ENCODE data around the gene TRIM9.

Gene TRIM9

GRCh38 chr14:50937800-50938199 lies 157.1 kb downstream of the TRIM9 start:
- Histone ChIP-seq H3K27ac (ENCODE audit: low read depth, low read length) (no peak overlapping the region), H3K9me3 (ENCODE audit: low read length) (no peaks in the 10 kb centered on the region), H3K4me1 (ENCODE audit: insufficient read depth, low read length) (no peaks in the 10 kb centered on the region), H3K9ac (ENCODE audit: low read length) (no peak overlapping the region), H3K36me3 (ENCODE audit: insufficient read depth, low read length) (peaks cover 3% of the 10 kb centered on the region), H3K27me3 (ENCODE audit: control insufficient read depth in 1 of 2, insufficient read depth in 2 of 2, low read length in 2 of 2) (no peaks in the 10 kb centered on the region), H3K4me3 (ENCODE audit: low read depth in 1 of 2, low read length in 2 of 2) (no peak overlapping the region)

GRCh38 chr14:50937325-50937724 lies 157.6 kb downstream of the TRIM9 start:
- Histone ChIP-seq H3K27ac (ENCODE audit: low read depth, low read length) (no peak overlapping the region), H3K4me3 (ENCODE audit: low read depth in 1 of 2, low read length in 2 of 2) (no peak overlapping the region), H3K27me3 (ENCODE audit: control insufficient read depth in 1 of 2, insufficient read depth in 2 of 2, low read length in 2 of 2) (no peaks in the 10 kb centered on the region), H3K36me3 (ENCODE audit: insufficient read depth, low read length) (peaks cover 3% of the 10 kb centered on the region), H3K4me1 (ENCODE audit: insufficient read depth, low read length) (no peaks in the 10 kb centered on the region), H3K9me3 (ENCODE audit: low read length) (no peaks in the 10 kb centered on the region), H3K9ac (ENCODE audit: low read length) (no peak overlapping the region)

GRCh38 chr14:50936882-50937281 lies 158.0 kb downstream of the TRIM9 start:
- Histone ChIP-seq H3K9me3 (ENCODE audit: low read length) (no peaks in the 10 kb centered on the region), H3K36me3 (ENCODE audit: insufficient read depth, low read length) (peaks cover 3% of the 10 kb centered on the region), H3K27me3 (ENCODE audit: control insufficient read depth in 1 of 2, insufficient read depth in 2 of 2, low read length in 2 of 2) (no peaks in the 10 kb centered on the region), H3K4me1 (ENCODE audit: insufficient read depth, low read length) (no peaks in the 10 kb centered on the region), H3K4me3 (ENCODE audit: low read depth in 1 of 2, low read length in 2 of 2) (no peak overlapping the region), H3K27ac (ENCODE audit: low read depth, low read length) (no peak overlapping the region), H3K9ac (ENCODE audit: low read length) (no peak overlapping the region)

GRCh38 chr14:50936016-50936340 lies 158.9 kb downstream of the TRIM9 start:
- Histone ChIP-seq H3K9me3 (ENCODE audit: low read length) (no peaks in the 10 kb centered on the region), H3K4me3 (ENCODE audit: low read depth in 1 of 2, low read length in 2 of 2) (no peak overlapping the region), H3K9ac (ENCODE audit: low read length) (no peak overlapping the region), H3K27me3 (ENCODE audit: control insufficient read depth in 1 of 2, insufficient read depth in 2 of 2, low read length in 2 of 2) (no peaks in the 10 kb centered on the region), H3K36me3 (ENCODE audit: insufficient read depth, low read length) (peaks cover 9% of the 10 kb centered on the region), H3K4me1 (ENCODE audit: insufficient read depth, low read length) (no peaks in the 10 kb centered on the region), H3K27ac (ENCODE audit: low read depth, low read length) (no peak overlapping the region)

GRCh38 chr14:50935126-50936015 lies 159.5 kb downstream of the TRIM9 start:
- no peaks in the 10 kb centered on the region for H3K27me3 ChIP-seq (ENCODE audit: control insufficient read depth in 1 of 2, insufficient read depth in 2 of 2, low read length in 2 of 2)
- no peak overlapping the region for H3K9ac ChIP-seq (ENCODE audit: low read length)
- H3K4me3 ChIP-seq (ENCODE audit: low read depth in 1 of 2, low read length in 2 of 2) = no peak overlapping the region
- no peak overlapping the region for H3K27ac ChIP-seq (ENCODE audit: low read depth, low read length)
- peaks cover 13% of the 10 kb centered on the region for H3K36me3 ChIP-seq (ENCODE audit: insufficient read depth, low read length)
- H3K9me3 ChIP-seq (ENCODE audit: low read length) = no peaks in the 10 kb centered on the region
- H3K4me1 ChIP-seq (ENCODE audit: insufficient read depth, low read length) = no peaks in the 10 kb centered on the region

- no peak overlapping the region for H3K27ac ChIP-seq (ENCODE audit: low read depth, low read length)
- no peak overlapping the region for H3K9ac ChIP-seq (ENCODE audit: low read length)
- H3K9me3 ChIP-seq (ENCODE audit: low read length) = no peaks in the 10 kb centered on the region
- H3K4me3 ChIP-seq (ENCODE audit: low read depth in 1 of 2, low read length in 2 of 2) = no peak overlapping the region
- H3K4me1 ChIP-seq (ENCODE audit: insufficient read depth, low read length) = no peaks in the 10 kb centered on the region
- H3K36me3 ChIP-seq (ENCODE audit: insufficient read depth, low read length) = peaks cover 13% of the 10 kb centered on the region
- H3K27me3 ChIP-seq (ENCODE audit: control insufficient read depth in 1 of 2, insufficient read depth in 2 of 2, low read length in 2 of 2) = no peaks in the 10 kb centered on the region
Observed at GRCh38 chr14:50932592-50933495, 162.1 kb downstream of the TRIM9 start.

GRCh38 chr14:50932156-50932555 lies 162.7 kb downstream of the TRIM9 start:
- Histone ChIP-seq H3K27ac (ENCODE audit: low read depth, low read length) (no peak overlapping the region), H3K36me3 (ENCODE audit: insufficient read depth, low read length) (peaks cover 13% of the 10 kb centered on the region), H3K4me1 (ENCODE audit: insufficient read depth, low read length) (no peaks in the 10 kb centered on the region), H3K27me3 (ENCODE audit: control insufficient read depth in 1 of 2, insufficient read depth in 2 of 2, low read length in 2 of 2) (no peaks in the 10 kb centered on the region), H3K9me3 (ENCODE audit: low read length) (no peaks in the 10 kb centered on the region), H3K9ac (ENCODE audit: low read length) (no peak overlapping the region), H3K4me3 (ENCODE audit: low read depth in 1 of 2, low read length in 2 of 2) (no peak overlapping the region)

GRCh38 chr14:50931559-50931958 lies 163.3 kb downstream of the TRIM9 start:
- Histone ChIP-seq H3K9me3 (ENCODE audit: low read length) (no peaks in the 10 kb centered on the region), H3K4me1 (ENCODE audit: insufficient read depth, low read length) (no peaks in the 10 kb centered on the region), H3K27me3 (ENCODE audit: control insufficient read depth in 1 of 2, insufficient read depth in 2 of 2, low read length in 2 of 2) (no peaks in the 10 kb centered on the region), H3K9ac (ENCODE audit: low read length) (no peak overlapping the region), H3K27ac (ENCODE audit: low read depth, low read length) (no peak overlapping the region), H3K4me3 (ENCODE audit: low read depth in 1 of 2, low read length in 2 of 2) (no peak overlapping the region), H3K36me3 (ENCODE audit: insufficient read depth, low read length) (peaks cover 13% of the 10 kb centered on the region)

GRCh38 chr14:50929506-50929905 lies 165.4 kb downstream of the TRIM9 start:
- no peaks in the 10 kb centered on the region for H3K4me1 ChIP-seq (ENCODE audit: insufficient read depth, low read length)
- H3K9ac ChIP-seq (ENCODE audit: low read length) = no peak overlapping the region
- no peaks in the 10 kb centered on the region for H3K27me3 ChIP-seq (ENCODE audit: control insufficient read depth in 1 of 2, insufficient read depth in 2 of 2, low read length in 2 of 2)
- H3K9me3 ChIP-seq (ENCODE audit: low read length) = no peaks in the 10 kb centered on the region
- no peak overlapping the region for H3K27ac ChIP-seq (ENCODE audit: low read depth, low read length)
- peaks cover 16% of the 10 kb centered on the region for H3K36me3 ChIP-seq (ENCODE audit: insufficient read depth, low read length)
- no peak overlapping the region for H3K4me3 ChIP-seq (ENCODE audit: low read depth in 1 of 2, low read length in 2 of 2)

GRCh38 chr14:50928002-50928635 lies 166.8 kb downstream of the TRIM9 start:
- Histone ChIP-seq H3K27me3 (ENCODE audit: control insufficient read depth in 1 of 2, insufficient read depth in 2 of 2, low read length in 2 of 2) (no peaks in the 10 kb centered on the region), H3K4me3 (ENCODE audit: low read depth in 1 of 2, low read length in 2 of 2) (no peak overlapping the region), H3K27ac (ENCODE audit: low read depth, low read length) (no peak overlapping the region), H3K9me3 (ENCODE audit: low read length) (no peaks in the 10 kb centered on the region), H3K9ac (ENCODE audit: low read length) (no peak overlapping the region), H3K4me1 (ENCODE audit: insufficient read depth, low read length) (no peaks in the 10 kb centered on the region), H3K36me3 (ENCODE audit: insufficient read depth, low read length) (peaks cover 16% of the 10 kb centered on the region)

- H3K9ac ChIP-seq (ENCODE audit: low read length) = no peak overlapping the region
- no peaks in the 10 kb centered on the region for H3K4me1 ChIP-seq (ENCODE audit: insufficient read depth, low read length)
- H3K27me3 ChIP-seq (ENCODE audit: control insufficient read depth in 1 of 2, insufficient read depth in 2 of 2, low read length in 2 of 2) = no peaks in the 10 kb centered on the region
- no peak overlapping the region for H3K27ac ChIP-seq (ENCODE audit: low read depth, low read length)
- H3K9me3 ChIP-seq (ENCODE audit: low read length) = no peaks in the 10 kb centered on the region
- H3K36me3 ChIP-seq (ENCODE audit: insufficient read depth, low read length) = peaks cover 22% of the 10 kb centered on the region
- H3K4me3 ChIP-seq (ENCODE audit: low read depth in 1 of 2, low read length in 2 of 2) = no peak overlapping the region
Observed at GRCh38 chr14:50926851-50927386, 168.0 kb downstream of the TRIM9 start.

Measured in muscle layer of colon (tissue), 2 donors.